Stimulated activated CD4-positive, alpha-beta T cell treated with anti-CD3 and anti-CD28 coated beads, Interleukin-4, amount 100 ng/mL, for 4 hours (primary cell): ENCODE measurements around the gene CIT.

Experiments
- DNase-seq, 2 experiments: peaks; one replicate each; pipeline ENCODE4 v3.0.0-alpha.2; 2020

Gene CIT

GRCh38 chr12:119842380-119842779 lies 34.7 kb downstream of the CIT start:
- no peak for DNase-seq

- DNase-seq: no peak
Measured at GRCh38 chr12:119841433-119842210, 35.5 kb downstream of the CIT start.

- DNase-seq: no peak
Measured at GRCh38 chr12:119840582-119840981, 36.5 kb downstream of the CIT start.

GRCh38 chr12:119840168-119840567 lies 37.0 kb downstream of the CIT start:
- no peak for DNase-seq

GRCh38 chr12:119838826-119839600 lies 38.1 kb downstream of the CIT start:
- DNase-seq: no peak

GRCh38 chr12:119836781-119837180 lies 40.3 kb downstream of the CIT start:
- no peak for DNase-seq

GRCh38 chr12:119835068-119835467 lies 42.1 kb downstream of the CIT start:
- DNase-seq: no peak

GRCh38 chr12:119829439-119829838 lies 47.7 kb downstream of the CIT start:
- no peak for DNase-seq

GRCh38 chr12:119828300-119828699 lies 48.8 kb downstream of the CIT start:
- no peak for DNase-seq

GRCh38 chr12:119827760-119828159 lies 49.4 kb downstream of the CIT start:
- DNase-seq: no peak

GRCh38 chr12:119826661-119827445 lies 50.3 kb downstream of the CIT start:
- no peak for DNase-seq

- no peak for DNase-seq
Measured at GRCh38 chr12:119825262-119825661, 51.9 kb downstream of the CIT start.

- no peak for DNase-seq
Measured at GRCh38 chr12:119822046-119822445, 55.1 kb downstream of the CIT start.

GRCh38 chr12:119819322-119819721 lies 57.8 kb downstream of the CIT start:
- DNase-seq: no peak

GRCh38 chr12:119817546-119818343 lies 59.4 kb downstream of the CIT start:
- no peak for DNase-seq

GRCh38 chr12:119809023-119809422 lies 68.1 kb downstream of the CIT start:
- DNase-seq: no peak

- no peak for DNase-seq
Measured at GRCh38 chr12:119808441-119808840, 68.7 kb downstream of the CIT start.

- DNase-seq: no peak
Measured at GRCh38 chr12:119807380-119807779, 69.7 kb downstream of the CIT start.

GRCh38 chr12:119804011-119804641 lies 73.0 kb downstream of the CIT start:
- no peak for DNase-seq

- DNase-seq: no peak
Measured at GRCh38 chr12:119803381-119803791, 73.7 kb downstream of the CIT start.

GRCh38 chr12:119802472-119802871 lies 74.6 kb downstream of the CIT start:
- no peak for DNase-seq

GRCh38 chr12:119797090-119797489 lies 80.0 kb downstream of the CIT start:
- DNase-seq: no peak
